ENCODE measurements around the gene LASP1NB.

LASP1NB gene

DNA sequence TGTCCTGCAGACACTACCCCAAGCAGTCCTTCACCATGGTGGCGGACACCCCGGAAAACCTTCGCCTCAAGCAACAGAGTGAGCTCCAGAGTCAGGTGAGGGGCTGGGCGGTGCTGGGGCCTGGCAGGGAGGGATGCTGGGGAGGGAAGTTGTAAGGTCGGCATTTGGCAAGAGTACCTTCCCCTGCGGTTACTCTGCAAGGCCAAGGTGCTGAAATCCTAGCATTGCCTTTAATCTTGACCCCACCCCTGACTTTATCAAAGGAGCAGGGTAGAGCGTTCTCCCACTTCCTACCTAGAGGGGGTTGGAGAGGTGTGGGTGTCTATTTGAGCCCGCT lies 35.0 kb upstream of the LASP1NB start:
- Histone ChIP-seq H3K27ac (ENCODE audit: low read length) (no peak overlapping the region), H3K9me3 (ENCODE audit: control insufficient read depth, insufficient read depth, low read depth, low read length) (no peaks in the 10 kb centered on the region), H3K4me3 (ENCODE audit: low read depth in 2 of 2, low read length in 2 of 2) (no peak overlapping the region), H3K27me3 (ENCODE audit: control insufficient read depth, insufficient read depth, low read length) (no peaks in the 10 kb centered on the region), H3K36me3 (ENCODE audit: control insufficient read depth, insufficient read depth, low read length) (no peaks in the 10 kb centered on the region), H3K4me1 (ENCODE audit: control insufficient read depth, insufficient read depth, low read length) (peaks cover 2% of the 10 kb centered on the region)
- TF ChIP-seq CTCF (IDR thresholded peaks at IDR 0.05) (no peak), TCF7L2 (IDR thresholded peaks at IDR 0.05; ENCODE audit: low read depth, low read length) (no peak), POLR2AphosphoS5 (IDR thresholded peaks at IDR 0.05; ENCODE audit: low read depth, low read length) (no peak), REST (IDR thresholded peaks at IDR 0.05; ENCODE audit: insufficient read depth in 1 of 2, low read depth in 2 of 2, low read length in 1 of 2) (no peak), SIN3A (IDR thresholded peaks at IDR 0.05; ENCODE audit: borderline replicate concordance, insufficient read depth, low read depth, low read length) (no peak)
- DNase-seq (ENCODE audit: low read depth, low spot score) = no peak
- POLR2A ChIA-PET = interaction anchor here (0.6 kb wide), 1 partner anchor 8 kb away, joined by 8 read pairs; no protein-coding TSS in a partner anchor
- CTCF ChIA-PET = no interaction called here
- intact Hi-C loops (cut with micrococcal nuclease; ENCODE audit: unreplicated experiment) (no loop called here), in situ Hi-C loops (cut with HindIII; ENCODE audit: low pct_unique_long_range_greater_than_20kb, low sequenced_read_pairs) (no loop called here)
- BruUV-seq (replicated peaks) = no TSS peak
- no peak for ATAC-seq

DNA sequence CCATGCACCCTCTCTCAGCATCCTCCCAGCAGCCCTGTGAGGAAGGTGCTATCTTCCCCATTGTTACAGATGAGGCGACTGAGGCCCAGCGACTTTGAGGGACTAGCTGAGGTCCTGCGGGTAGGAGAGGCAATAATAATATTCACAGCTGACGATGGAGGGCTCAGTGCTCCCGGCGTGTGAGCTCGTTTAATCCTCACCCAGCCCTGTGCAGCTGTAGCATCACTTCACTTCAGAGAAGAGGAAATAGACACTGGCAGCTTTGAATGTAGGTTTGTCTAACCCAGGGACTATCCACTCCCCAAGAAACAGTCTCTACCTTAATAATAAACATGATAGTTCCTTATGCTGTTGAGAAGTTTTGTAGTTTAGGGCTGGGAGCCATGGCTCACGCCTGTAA lies 34.0 kb upstream of the LASP1NB start:
- Histone ChIP-seq H3K9me3 (ENCODE audit: control insufficient read depth, insufficient read depth, low read depth, low read length) (no peaks in the 10 kb centered on the region), H3K4me1 (ENCODE audit: control insufficient read depth, insufficient read depth, low read length) (no peaks in the 10 kb centered on the region; the same call in 1 of the 2 replicates), H3K27me3 (ENCODE audit: control insufficient read depth, insufficient read depth, low read length) (no peaks in the 10 kb centered on the region), H3K27ac (ENCODE audit: low read length) (no peak overlapping the region), H3K4me3 (ENCODE audit: low read depth in 2 of 2, low read length in 2 of 2) (no peak overlapping the region), H3K36me3 (ENCODE audit: control insufficient read depth, insufficient read depth, low read length) (no peaks in the 10 kb centered on the region)
- ChIA-PET POLR2A (no interaction called here), CTCF (no interaction called here)
- BruUV-seq (replicated peaks) = no TSS peak
- no peak for TF ChIP-seq SIN3A (IDR thresholded peaks at IDR 0.05; ENCODE audit: borderline replicate concordance, insufficient read depth, low read depth, low read length)
- no peak for TF ChIP-seq TCF7L2 (IDR thresholded peaks at IDR 0.05; ENCODE audit: low read depth, low read length)
- TF ChIP-seq CTCF (IDR thresholded peaks at IDR 0.05) = no peak
- no peak for TF ChIP-seq POLR2AphosphoS5 (IDR thresholded peaks at IDR 0.05; ENCODE audit: low read depth, low read length)
- ATAC-seq = no peak
- in situ Hi-C loops (cut with HindIII; ENCODE audit: low pct_unique_long_range_greater_than_20kb, low sequenced_read_pairs) (no loop called here), intact Hi-C loops (cut with micrococcal nuclease; ENCODE audit: unreplicated experiment) (no loop called here)
- no peak for DNase-seq (ENCODE audit: low read depth, low spot score)

Data from Panc1 (cell line).